ENCODE measurements around the gene SYT2. TPM values are rescaled to one million over a fixed set of nuclear protein-coding genes. Genes with fewer than 3 reads are reported as not detected.

SYT2 gene
- total and polyA plus RNA-seq, 2 of the 13 experiments (the other 11 are each of a cell fraction or from before 2014, with no cell fraction given), result not detected

- no peak for TF ChIP-seq AKNA (CRISPR knock-in tag; IDR thresholded peaks at IDR 0.05; ENCODE audit: borderline replicate concordance)
- TF ChIP-seq AGO2 (optimal IDR thresholded peaks at IDR 0.05; ENCODE audit: low read depth, low read length), result no peak
- TF ChIP-seq PATZ1 (CRISPR knock-in tag; IDR thresholded peaks at IDR 0.05), result peak; percentile 72
- no peak for TF ChIP-seq NFRKB (IDR thresholded peaks at IDR 0.05)
- peak; percentile 58; the same call in 1 of the 2 replicates for TF ChIP-seq ZNF281 (CRISPR knock-in tag; IDR thresholded peaks at IDR 0.05; ENCODE audit: borderline replicate concordance)
- TF ChIP-seq ZNF572 (CRISPR knock-in tag; IDR thresholded peaks at IDR 0.05), result no peak
- no peak for TF ChIP-seq SP2 (CRISPR knock-in tag; IDR thresholded peaks at IDR 0.05)
- TF ChIP-seq HOMEZ (CRISPR knock-in tag; IDR thresholded peaks at IDR 0.05; ENCODE audit: low read depth), result no peak
- TF ChIP-seq ZNF576 (CRISPR knock-in tag; IDR thresholded peaks at IDR 0.05), result no peak
- TF ChIP-seq MTF2 (CRISPR knock-in tag; IDR thresholded peaks at IDR 0.05; ENCODE audit: borderline replicate concordance), result no peak
- no peak for TF ChIP-seq MTA3 (CRISPR knock-in tag; IDR thresholded peaks at IDR 0.05)
- no peak for TF ChIP-seq KLF12 (CRISPR knock-in tag; IDR thresholded peaks at IDR 0.05; ENCODE audit: borderline replicate concordance)
- no peak for TF ChIP-seq HNRNPH1 (optimal IDR thresholded peaks at IDR 0.05; ENCODE audit: low read depth, low read length)
- no peak for TF ChIP-seq YEATS4 (CRISPR knock-in tag; IDR thresholded peaks at IDR 0.05; ENCODE audit: borderline replicate concordance)
- no peak for TF ChIP-seq ZSCAN30 (CRISPR knock-in tag; IDR thresholded peaks at IDR 0.05)
- peak; percentile 87 for TF ChIP-seq ZBTB37 (CRISPR knock-in tag; IDR thresholded peaks at IDR 0.05)
- TF ChIP-seq THAP11 (CRISPR knock-in tag; IDR thresholded peaks at IDR 0.05), result no peak
These were observed 133.4 kb downstream of the SYT2 start (continued) for GRCh38 chr1:202576816-202577215.
